HG03103 (cell line): ENCODE measurements around the gene TEX54.
"Not testable (repeated sequence)": the region's sequence is repeated elsewhere in the genome, so short reads cannot be mapped to it uniquely, and the experiment has no call there.

Experiments used
- ATAC-seq: cut with Tn5 transposase; IDR thresholded peaks from one replicate; pipeline ENCODE4 v1.9.1; 2021; ENCODE audit warnings: low read depth; ENCODE audit not compliant: unreplicated experiment

The TEX54 gene

GRCh38 chr11:62839050-62839945 lies 6.7 kb upstream of the TEX54 start, which contains the start of gene WDR74:
Gene WDR74 (minus strand): TSS chr11:62839590. CDS start chr11:62839570, 20 bp downstream.
- ATAC-seq, result no peak

GRCh38 chr11:62835336-62835735 lies 2.7 kb upstream of the TEX54 start:
- ATAC-seq, result no peak

DNA sequence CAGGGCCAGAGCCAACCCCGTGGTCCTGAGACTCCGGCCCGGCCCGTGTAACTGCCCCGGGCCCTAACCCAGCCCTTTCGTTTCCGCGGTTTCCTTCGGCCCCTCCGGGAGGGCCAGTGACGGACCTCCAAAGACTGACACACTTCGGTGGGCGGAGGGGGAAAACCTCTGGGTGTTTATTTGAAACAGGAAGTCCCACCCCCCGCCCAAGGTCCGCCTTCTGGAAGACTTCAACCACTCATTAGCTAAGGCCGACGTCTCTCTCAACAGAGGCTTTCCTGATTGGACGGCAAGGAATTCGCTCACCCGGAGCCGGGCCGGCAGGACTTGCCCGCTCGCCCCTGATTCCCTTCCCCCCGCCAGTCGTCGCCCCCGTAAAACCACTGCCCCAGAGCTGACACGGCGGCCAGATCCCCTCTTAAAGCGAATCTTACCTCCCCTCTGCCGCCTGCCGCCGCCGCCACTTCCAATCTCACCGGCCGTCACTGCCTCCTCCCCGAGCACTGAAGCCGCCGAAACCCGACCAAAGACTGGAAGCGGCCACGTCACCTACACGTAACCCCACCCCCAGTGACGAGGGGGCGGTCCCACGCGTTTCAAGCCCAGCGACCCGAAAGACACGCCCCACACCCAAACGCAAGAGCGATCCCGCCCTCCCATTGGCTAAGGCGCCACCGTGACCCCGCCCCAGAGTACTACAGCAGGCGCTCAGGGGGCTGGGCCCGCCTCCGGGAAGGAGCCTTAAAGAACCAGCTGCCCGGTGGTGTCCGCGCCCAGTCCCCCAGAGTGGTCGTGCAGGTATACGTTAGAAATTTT lies 913 bp downstream of the TEX54 start, which contains the start of gene STX5:
Gene STX5 (minus strand): TSS at position 532 of the 816 bp plus-strand sequence. CDS start 808 bp downstream, outside the sequence.
- peak; percentile 79 for ATAC-seq

DNA sequence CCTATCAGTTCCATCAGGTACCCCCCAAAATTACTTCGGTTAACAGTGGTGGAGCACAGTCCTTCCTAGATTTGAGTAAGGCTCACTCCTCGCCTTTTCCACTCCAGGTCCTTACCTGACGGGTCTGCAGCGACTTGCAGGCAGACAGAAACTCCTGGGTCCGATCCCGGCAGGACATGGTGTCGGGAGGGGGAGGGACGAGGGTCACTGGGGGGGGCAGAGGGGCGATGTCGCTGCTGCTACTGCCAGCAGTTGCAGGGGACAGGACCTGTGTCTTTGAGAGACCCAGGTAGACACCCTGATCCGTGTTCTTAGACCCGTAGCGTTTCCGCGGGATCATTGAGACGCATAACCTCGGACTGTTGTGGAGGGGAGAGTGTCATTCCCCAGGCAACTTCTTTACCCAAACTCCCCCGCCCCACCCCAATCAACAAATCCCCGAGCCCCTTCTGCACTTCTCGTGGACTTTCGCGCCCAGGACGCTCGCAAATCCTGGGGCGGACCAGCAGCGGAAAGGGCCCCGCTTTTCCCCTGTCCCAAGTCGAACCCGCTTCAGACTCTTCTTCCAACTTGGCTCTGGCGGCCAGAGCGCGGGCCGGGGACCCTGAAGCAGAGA lies 1.6 kb downstream of the TEX54 start:
- no peak for ATAC-seq

DNA sequence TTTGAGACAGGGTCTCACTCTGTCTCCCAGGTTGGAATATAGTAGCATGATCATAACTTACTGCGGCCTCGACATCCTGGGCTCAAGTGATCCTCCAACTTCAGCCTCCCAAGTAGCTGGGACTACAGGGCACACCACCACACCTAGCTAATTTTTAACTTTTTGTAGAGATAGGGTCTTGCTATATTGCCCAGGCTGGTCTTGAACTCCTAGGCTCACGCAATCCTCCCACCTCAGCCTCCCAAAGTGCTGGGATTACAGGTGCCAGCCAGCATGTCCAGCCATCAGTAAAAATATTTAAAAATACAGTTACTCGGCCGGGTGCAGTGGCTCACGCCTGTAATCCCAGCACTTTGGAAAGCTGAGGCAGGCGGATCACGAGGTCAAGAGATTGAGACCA lies 4.5 kb downstream of the TEX54 start:
- ATAC-seq, result not testable (repeated sequence)

DNA sequence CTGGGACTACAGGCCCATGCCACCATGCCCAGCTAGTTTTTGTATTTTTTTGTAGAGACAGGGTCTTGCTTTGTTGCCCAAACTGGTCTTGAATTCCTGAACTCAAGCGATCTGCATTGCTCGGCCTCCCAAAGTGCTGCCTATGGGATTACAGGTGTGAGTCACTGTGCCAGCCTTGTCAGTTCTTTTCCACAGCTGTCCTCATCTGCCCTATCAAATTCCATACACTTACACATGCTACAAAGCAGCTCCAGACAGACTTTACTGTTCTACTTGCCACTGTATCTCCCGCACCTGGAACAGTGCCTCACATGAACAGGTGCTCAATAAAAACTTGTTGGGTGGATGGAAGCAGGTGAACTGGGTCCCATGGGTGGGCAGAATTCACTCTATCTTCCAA lies 9.0 kb downstream of the TEX54 start:
- ATAC-seq, result no peak

- ATAC-seq, result no peak
Measured at GRCh38 chr11:62817129-62817528, 15.5 kb downstream of the TEX54 start.

GRCh38 chr11:62816557-62816956 lies 16.1 kb downstream of the TEX54 start:
- no peak for ATAC-seq

DNA sequence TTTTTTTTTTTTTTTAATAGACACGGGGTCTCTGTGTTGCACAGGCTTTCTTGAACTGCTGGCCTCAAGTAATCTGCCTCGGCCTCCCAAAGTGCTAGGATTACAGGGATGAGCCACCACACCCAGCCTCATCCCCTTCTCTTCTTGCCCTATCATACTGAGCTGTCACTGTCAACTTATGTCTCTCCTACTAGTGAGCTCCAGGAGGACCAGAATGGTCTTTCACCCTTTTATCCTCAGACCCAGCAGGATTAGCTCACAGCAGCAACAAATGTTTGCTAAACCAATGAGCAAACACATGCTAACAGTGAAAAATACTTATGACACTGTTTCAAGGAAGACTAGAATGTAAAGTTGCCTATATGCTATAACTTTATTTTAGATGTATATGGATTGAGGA lies 21.0 kb downstream of the TEX54 start:
- no peak for ATAC-seq

- no peak for ATAC-seq
Measured at GRCh38 chr11:62810748-62811147, 21.9 kb downstream of the TEX54 start.

- ATAC-seq, result no peak
Measured at GRCh38 chr11:62806611-62807121, 26.0 kb downstream of the TEX54 start.

- ATAC-seq, result no peak
Measured at GRCh38 chr11:62805961-62806441, 26.6 kb downstream of the TEX54 start.

DNA sequence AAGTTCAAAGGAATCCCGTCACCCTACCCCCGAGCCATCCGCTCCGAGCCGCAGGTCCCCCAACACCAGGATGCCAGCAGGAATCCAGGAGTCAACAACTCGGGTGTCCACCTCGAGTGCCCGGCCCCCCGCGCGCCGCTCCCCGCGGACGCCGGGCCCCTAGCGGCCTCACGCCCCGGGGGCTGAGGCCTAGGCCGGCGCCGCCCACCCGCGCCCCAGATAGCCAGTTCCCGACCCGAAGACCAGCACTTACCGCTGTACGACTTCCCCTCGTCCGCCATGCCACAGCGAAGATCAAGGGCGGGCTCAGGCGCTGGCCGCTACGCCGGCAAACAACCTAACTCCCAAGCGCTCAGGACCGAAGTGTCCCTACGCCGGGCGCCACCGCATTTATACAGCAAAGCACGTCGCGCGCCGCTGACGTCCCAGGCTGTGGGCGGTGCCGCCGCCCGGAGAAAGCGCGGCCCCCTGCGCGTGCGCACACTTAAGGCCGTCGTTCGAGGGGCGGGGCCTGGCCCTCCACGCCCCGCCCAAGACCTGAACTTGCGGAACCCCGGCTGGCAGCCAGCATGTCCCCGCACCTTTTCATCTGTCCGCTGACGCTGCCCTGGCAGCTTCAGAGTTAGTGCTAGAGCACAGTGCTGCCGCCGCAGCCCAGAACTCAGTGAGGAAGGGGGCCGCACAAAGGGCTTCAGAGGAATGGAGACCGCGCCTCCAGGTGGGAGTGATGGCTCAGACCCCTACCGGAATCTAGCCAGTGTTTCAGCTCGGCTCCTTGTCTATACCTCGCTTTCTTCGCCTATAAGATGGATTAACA lies 27.4 kb downstream of the TEX54 start, which contains the start of gene NXF1:
Gene NXF1 (minus strand): TSS at position 365 of the 817 bp plus-strand sequence. CDS start 84 bp downstream, at position 281.
- ATAC-seq, result peak; percentile 78

DNA sequence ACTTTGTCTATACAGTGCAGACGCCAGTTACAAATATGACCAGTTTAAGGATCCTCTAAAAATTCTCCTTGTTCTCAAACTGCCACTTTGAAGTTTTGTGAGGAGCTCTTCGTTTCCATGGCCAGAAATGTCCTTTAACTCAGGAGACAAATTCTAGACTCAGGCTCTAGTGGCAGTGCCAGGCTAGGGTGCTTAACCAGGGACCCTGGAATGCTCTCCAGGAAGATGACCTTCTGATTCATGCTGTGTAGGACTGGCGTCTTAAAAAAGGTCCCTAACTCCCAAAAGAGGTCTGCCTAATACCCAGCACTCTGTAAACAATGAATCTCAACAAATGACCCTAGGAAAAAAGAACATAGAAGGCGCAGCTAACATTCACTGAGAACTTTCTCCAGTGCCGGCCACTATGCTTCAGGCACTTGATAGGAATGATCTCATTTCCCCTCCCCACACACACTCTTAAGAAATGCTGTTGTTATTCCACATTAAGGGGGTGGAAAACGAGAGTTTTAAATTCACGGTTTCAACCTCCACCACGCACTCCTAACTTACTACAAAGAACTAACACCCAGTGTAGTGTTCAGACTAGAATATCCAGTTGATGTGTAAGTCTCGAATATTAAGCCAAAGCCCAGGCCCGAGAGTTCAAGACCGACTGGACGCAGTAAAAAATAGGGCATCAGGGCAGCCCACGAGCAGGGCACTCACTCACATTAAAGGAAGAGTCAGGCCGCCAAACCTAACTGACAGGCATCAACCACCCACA lies 28.1 kb downstream of the TEX54 start:
- ATAC-seq, result no peak

DNA sequence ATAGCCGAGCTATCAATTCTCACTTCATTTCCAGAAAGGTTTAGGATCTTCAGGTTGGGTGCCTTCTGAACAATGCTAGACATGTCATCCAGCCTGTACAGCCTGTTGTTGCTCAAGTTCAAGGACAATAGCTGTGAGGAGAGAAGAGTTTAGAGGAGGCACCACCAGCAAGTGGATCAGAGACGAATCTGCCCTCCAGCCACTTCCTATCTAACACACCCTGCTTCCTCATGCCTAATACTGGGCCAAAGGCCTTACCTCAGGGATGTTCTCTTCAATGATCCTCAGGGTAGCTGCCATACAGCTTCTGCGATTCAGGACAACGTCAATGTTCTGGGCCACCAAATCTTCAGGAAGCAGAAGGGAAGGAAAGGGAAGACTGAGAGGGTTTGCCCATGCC lies 31.6 kb downstream of the TEX54 start:
- ATAC-seq, result no peak

DNA sequence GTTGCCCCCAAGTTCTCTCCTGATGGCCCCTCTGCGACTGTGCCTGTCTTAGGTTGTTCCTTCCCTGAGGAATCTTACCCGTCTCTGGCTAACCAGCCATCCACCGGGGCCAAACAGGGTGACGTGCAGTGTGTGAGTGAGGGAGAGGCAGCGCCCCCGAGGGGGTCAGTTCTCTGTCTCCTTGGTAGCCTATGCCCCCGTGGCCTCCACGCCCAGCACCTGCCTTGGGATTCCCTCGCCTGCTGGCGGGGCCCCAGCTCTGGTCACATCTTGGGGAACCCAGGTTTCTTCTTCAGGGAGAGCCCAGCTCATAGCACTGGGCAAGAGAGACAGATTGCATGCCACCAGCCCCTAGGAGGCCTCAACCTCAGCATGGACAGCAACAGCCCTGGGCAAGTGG lies 33.2 kb downstream of the TEX54 start:
- ATAC-seq, result no peak

DNA sequence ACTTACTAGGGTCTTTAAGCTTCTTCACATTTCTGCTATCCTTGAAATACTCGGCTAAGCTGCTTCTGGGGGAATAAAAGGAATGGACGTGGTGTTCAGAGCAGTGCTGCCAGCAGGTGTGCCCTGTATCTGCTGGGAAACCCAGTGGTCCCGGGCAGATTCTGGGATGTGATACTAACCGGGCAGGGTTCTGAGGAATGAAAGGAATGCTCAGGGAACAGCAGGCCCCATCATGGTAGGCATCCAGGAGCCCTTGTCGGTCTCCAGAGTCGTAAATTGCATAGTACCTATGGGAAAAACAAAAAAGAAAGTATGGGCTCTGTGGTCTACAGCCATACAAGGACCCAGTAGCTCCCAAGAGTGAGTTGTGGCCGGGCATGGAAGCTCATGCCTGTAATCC lies 36.4 kb downstream of the TEX54 start:
- ATAC-seq, result no peak

- no peak for ATAC-seq
Measured at GRCh38 chr11:62794201-62794775, 38.4 kb downstream of the TEX54 start.

- ATAC-seq, result no peak
Measured at GRCh38 chr11:62792202-62792575, 40.5 kb downstream of the TEX54 start.
